ENCODE measurements around the gene USP24.

- no peak for TF ChIP-seq EZH2 (IDR thresholded peaks at IDR 0.05; ENCODE audit: borderline replicate concordance, insufficient read depth, low read length, poor library complexity, severe bottlenecking)
- TF ChIP-seq, protein P1, sequence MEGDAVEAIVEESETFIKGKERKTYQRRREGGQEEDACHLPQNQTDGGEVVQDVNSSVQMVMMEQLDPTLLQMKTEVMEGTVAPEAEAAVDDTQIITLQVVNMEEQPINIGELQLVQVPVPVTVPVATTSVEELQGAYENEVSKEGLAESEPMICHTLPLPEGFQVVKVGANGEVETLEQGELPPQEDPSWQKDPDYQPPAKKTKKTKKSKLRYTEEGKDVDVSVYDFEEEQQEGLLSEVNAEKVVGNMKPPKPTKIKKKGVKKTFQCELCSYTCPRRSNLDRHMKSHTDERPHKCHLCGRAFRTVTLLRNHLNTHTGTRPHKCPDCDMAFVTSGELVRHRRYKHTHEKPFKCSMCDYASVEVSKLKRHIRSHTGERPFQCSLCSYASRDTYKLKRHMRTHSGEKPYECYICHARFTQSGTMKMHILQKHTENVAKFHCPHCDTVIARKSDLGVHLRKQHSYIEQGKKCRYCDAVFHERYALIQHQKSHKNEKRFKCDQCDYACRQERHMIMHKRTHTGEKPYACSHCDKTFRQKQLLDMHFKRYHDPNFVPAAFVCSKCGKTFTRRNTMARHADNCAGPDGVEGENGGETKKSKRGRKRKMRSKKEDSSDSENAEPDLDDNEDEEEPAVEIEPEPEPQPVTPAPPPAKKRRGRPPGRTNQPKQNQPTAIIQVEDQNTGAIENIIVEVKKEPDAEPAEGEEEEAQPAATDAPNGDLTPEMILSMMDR (IDR thresholded peaks at IDR 0.05; ENCODE audit: poor library complexity, severe bottlenecking) = no peak
- no peak for TF ChIP-seq POLR2AphosphoS5 (IDR thresholded peaks at IDR 0.05)
- TF ChIP-seq MXI1 (conservative IDR thresholded peaks at IDR 0.05; ENCODE audit: poor library complexity, severe bottlenecking) = no peak
Observed at GRCh38 chr1:55092475-55092874, 122.7 kb downstream of the USP24 start.

All from neural cell (in vitro differentiated cells).